ENCODE data around the gene INHA. TPM values are rescaled to one million over a fixed set of nuclear protein-coding genes. Genes with fewer than 3 reads are reported as not detected.

INHA gene
- total RNA-seq, 1 donor from 2014 or later, result not detected

- no peak for DNase-seq (ENCODE audit: low read depth, low spot score)
Observed at GRCh38 chr2:219540784-219541504, 31.2 kb upstream of the INHA start.

- no peak for DNase-seq (ENCODE audit: low read depth, low spot score)
Observed at GRCh38 chr2:219541611-219542180, 30.4 kb upstream of the INHA start.

DNA sequence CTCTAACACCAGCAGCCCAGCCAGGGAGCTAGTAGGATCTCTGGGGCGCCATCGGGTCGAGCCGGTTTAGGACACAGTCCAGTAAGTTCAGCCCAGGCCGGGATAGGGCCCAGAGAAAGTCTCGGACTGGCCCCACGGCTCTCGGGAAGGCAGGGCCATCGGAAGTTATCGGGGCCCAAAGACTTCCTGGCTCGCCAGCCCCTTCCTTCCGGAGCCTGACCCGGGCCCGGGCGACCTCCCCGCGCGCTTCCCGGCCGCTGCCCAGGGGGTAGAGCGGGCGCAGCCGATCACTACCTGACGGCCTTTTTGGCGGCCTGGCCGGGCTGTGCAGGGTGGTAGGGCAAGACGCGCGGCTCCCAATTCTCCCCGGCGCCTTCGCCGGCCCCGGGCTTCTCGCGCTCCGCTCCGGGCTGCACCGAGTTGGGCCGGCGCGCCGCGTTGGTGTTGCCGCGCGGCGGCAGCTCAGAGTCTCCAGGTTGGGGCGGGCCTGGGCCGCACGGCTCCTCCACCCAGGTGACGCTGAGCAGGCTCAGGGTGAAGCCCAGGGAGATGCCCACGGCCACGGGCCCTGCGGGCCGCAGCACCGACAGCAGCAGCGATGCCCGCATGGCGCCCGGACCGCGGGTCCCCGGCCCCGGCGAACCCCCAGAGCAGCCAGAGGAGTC lies 29.0 kb upstream of the INHA start:
- no peak for DNase-seq (ENCODE audit: low read depth, low spot score)

DNA sequence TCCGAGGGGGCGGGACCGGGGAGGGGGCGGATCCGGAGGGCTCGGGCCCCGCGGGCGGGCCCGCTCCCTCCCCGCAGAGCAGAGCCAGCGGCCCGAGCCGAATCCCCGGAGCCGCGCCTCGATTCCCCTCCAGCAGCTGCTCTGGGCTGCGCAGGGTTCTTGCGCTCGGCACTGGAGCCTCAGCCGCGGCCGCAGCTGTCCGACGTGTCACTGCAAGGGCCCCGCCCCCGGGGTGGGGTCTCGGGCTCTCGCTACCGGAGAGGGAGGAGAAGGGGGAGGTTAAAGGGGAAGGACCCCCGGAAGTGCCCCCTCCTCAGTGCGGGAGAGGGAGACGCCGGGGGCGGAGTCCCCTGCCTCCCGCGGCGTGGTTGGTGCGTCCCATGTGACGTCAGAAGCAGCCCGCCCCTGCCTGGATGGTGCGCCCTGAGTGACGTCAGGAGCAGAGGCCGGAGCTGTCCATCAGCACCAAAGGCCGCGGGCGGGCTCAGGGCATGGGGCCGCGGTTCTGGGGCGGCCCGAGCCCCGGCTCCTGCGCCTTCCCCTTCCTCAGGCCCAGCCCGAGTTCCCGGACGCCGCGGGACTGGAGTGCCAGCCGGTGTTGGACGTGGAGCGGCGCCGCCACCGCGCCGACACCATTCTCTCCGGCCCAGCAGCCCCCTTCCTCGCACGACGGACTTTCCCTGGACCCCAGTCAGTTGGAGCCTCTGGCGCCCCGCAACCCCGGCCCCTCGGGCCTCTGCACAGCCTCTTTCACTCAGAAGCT lies 28.3 kb upstream of the INHA start, which contains the start of the genes CHPF and TMEM198:
TSS of gene CHPF (minus strand) at position 214 of the 763 bp plus-strand sequence. CDS start 271 bp downstream, outside the sequence.
TSS of gene TMEM198 (plus strand) at position 433 of the 763 bp plus-strand sequence. CDS start 700 bp downstream, outside the sequence.
- peak; percentile 56 for DNase-seq (ENCODE audit: low read depth, low spot score)

DNA sequence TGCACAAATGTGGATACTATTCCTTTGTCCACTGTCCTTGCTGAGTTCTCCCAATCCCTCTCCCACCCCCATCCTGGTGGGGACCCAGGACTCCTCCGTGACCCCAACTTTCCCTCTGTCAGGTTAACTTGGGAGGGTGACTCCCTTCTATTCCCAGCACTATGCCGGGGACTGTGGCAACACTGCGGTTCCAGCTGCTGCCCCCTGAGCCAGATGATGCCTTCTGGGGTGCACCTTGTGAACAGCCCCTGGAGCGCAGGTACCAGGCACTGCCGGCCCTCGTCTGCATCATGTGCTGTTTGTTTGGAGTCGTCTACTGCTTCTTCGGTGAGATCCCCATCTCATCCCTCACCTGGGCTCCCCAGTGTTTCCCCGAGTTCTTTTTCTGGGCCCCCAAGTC lies 27.5 kb upstream of the INHA start:
- no peak for DNase-seq (ENCODE audit: low read depth, low spot score)

DNA sequence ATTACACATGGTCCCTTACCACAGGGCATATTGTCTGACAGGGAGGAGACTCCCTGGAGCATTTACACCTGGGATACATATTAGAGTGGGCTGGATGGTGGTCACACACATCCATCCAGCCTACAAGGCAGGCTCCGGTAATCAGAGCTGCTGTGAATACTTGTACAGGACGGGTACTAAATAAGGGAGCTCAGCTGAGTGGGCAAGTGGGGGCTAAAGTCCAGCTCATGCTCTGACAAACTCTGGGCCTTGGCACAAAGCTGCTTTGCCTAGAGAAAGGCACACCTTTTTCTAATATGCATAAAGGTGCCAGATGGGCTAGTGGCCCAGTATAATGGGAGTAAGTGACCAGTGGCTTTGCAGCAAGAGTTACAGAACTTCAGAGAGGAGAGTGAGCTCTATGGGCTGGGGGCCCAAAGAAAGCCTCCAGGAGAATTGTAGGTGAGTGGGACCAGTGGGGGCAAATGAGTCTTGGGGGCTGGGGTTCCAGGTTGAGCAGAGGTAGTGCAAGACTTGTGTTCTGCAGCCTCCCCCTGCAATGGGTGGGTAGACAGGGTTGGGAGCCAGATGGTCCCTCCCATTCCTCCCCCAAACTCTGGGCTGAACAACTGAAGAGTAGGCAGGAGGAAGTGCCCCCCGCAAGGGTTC lies 26.7 kb upstream of the INHA start:
- DNase-seq (ENCODE audit: low read depth, low spot score), result no peak

DNA sequence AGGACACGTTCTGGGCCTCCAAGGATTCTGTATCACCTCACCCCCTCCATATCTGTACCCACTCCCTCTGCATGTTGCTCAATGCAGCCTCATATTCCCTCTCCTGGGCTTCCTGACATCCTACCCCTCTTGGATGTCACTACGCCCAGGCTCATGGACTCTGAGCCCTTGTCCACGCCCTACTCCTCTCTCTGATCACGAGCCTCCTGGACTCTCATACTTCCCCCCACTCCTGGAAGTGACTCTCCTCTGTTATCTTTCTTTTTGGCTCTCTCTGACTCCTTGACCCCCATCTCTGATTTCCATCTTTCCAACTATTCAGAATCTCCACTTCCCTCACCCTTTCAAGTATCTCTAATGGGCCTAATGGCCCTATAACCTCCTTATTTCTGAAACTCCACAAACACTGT lies 26.2 kb upstream of the INHA start:
- no peak for DNase-seq (ENCODE audit: low read depth, low spot score)

- DNase-seq (ENCODE audit: low read depth, low spot score), result no peak
Observed at GRCh38 chr2:219547621-219548020, 24.5 kb upstream of the INHA start.

DNA sequence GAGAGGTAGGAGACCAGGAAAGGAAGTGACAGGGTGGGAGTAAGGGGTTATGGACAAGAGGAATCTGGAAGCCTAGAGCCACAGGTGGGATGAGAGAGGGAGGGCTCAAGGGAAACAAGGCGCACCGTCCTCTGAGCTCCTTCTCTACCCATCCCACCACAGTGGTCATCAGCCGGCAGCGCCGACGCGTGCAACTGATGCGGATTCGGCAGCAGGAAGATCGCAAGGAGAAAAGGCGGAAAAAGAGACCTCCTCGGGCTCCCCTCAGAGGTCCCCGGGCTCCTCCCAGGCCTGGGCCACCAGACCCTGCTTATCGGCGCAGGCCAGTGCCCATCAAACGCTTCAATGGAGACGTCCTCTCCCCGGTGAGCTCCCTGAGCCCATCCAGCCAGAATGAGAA lies 23.1 kb upstream of the INHA start:
- DNase-seq (ENCODE audit: low read depth, low spot score), result no peak

GRCh38 chr2:219549619-219550018 lies 22.5 kb upstream of the INHA start:
- DNase-seq (ENCODE audit: low read depth, low spot score), result no peak

DNA sequence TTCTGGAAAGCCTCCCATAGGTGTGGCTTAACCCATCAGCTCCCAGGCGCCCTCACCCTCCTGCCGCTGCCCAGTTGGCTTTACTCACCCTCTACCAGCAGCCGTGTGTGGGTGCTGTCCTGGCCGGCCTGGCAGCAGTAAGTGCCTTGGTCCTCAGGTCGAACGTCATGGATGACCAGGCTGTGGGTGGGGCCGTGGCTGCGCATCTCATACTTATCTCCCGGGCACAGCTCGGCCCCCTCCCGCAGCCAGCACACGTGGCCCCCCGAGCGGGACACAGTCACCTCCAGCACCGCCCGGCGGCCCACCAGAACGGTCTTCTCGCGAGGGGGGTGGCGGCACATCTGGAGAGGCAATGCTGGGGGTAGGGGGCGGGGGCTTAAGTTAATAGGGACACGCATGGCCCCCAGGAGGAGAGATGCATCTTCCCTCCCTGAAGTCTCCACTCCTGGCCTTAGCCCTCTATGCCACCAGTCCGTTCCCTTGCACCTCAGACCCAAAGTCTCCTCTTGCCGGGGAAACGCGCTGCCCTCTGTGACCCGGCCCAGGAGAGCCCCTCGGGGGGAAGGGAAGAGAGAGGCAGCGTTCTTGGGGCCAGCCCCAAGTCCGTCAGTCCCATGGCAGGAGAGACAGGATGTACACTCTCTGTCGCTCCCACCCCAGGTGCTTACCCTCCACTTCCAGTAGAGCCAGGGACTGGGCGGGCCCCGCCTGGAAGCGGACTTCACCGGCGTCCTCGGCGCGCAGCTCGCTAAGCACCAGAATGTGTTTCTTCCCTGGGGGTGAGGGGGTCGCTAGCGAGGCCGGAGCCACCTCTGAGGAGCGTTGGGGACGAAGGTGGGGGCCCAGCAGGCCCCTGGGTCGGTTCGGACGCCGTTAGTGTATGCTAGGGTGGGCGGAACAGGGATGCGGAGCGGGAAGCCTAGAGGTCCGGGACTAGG lies 20.4 kb upstream of the INHA start:
- DNase-seq (ENCODE audit: low read depth, low spot score), result no peak

DNA sequence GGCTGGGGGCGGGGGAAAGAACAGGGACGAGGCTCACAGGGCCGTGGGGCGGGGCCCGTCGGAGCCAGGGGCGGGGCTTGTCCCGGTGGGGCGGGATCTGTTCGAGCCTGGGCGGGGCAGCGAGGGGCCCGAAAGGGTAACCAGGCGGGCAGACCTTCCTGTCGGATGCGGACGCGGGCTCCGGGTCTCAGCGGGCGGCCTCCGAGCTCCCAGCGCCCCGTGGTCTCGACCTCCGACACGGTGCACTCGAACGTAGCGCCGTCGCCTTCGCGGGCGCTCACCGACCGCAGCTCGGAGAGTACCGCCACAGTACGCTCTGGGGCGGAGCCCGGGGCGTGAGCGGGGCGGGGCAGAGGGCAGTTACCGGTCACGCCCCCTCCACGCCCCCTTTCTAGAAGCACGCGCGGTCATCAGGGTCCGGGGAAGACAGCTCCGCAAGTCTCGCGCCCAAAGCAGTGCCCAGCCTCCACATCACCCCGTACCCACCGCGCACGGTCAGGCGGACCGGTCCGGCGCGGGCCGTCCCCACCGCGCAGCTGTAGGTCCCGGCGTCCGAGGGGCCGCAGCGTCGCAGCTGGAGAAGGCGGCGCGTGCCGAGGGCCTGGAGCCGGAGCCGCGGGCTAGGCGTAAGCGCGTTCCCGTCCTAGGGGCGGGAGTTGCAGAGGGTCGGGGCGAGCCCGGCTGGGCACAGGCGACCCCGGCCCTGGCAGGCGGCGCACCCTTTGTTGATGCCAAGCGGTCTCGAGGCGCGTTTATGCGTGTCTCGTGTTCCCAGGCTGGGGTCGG lies 19.5 kb upstream of the INHA start:
- peak; percentile 13 for DNase-seq (ENCODE audit: low read depth, low spot score)

DNA sequence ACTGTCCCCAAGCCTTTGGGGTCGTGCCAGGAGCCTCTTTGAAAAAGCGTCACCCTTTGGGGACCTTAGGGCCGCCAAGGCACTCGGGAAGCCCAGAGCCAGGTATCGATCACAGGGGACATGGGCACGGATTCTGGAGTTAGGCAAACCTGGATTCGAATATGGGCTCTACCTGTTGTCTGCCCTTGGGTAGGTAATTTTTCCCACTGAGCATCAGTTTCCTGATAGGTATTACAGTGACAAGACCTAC lies 19.0 kb upstream of the INHA start:
- no peak for DNase-seq (ENCODE audit: low read depth, low spot score)

- DNase-seq (ENCODE audit: low read depth, low spot score), result no peak
Observed at GRCh38 chr2:219553463-219553963, 18.6 kb upstream of the INHA start.

DNA sequence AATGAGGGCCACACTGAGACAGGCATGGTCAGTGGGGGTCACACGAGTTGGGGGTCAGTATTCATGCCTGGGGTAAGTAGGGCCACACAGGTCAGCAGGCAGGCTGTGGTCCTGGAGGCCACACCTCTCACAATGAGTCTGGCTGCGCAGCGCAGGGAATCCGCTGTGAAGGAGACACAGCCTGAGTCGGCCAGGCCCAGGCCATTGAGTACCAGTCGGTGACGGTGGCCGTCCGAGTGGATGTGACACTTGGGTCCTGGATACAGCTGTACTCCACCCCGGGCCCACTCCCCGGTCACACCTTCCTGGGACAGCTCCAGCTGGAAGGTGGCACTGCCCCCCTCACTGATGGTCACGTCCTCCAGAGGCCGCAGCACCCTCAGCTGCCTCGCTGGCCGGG lies 17.8 kb upstream of the INHA start:
- DNase-seq (ENCODE audit: low read depth, low spot score), result no peak

GRCh38 chr2:219555956-219556355 lies 16.2 kb upstream of the INHA start:
- DNase-seq (ENCODE audit: low read depth, low spot score), result no peak

- no peak for DNase-seq (ENCODE audit: low read depth, low spot score)
Observed at GRCh38 chr2:219556413-219556812, 15.7 kb upstream of the INHA start.

GRCh38 chr2:219557320-219557719 lies 14.8 kb upstream of the INHA start:
- no peak for DNase-seq (ENCODE audit: low read depth, low spot score)

Data from pulmonary artery endothelial cell (primary cell).